ENCODE data around the gene RNASEH1. TPM values are rescaled to one million over a fixed set of nuclear protein-coding genes. Genes with fewer than 3 reads are reported as not detected.
"Not testable (repeated sequence)": the region's sequence is repeated elsewhere in the genome, so short reads cannot be mapped to it uniquely, and the experiment has no call there.

Gene RNASEH1
- total RNA-seq, 2 experiments from 2014 or later, result 18.7 to 26.0 TPM

- Mint-ChIP-seq H3K27ac (no peak overlapping the region), H3K36me3 (ENCODE audit: low read depth) (peaks cover 27% of the 10 kb centered on the region), H3K4me3 (no peak overlapping the region), H3K9me3 (no peaks in the 10 kb centered on the region), H3K27me3 (no peaks in the 10 kb centered on the region), H3K4me1 (peaks cover 8% of the 10 kb centered on the region)
- no peak for DNase-seq
- ChIA-PET POLR2A (interaction anchor here (0.7 kb wide), 1 partner anchor 52 kb away, joined by 5 read pairs; no protein-coding TSS in a partner anchor), CTCF (interaction anchor here (1.3 kb wide), 1 partner anchor 40 kb away, joined by 6 read pairs; no protein-coding TSS in a partner anchor)
Observed at GRCh38 chr2:3584608-3585260, 26.6 kb upstream of the RNASEH1 start.

DNA sequence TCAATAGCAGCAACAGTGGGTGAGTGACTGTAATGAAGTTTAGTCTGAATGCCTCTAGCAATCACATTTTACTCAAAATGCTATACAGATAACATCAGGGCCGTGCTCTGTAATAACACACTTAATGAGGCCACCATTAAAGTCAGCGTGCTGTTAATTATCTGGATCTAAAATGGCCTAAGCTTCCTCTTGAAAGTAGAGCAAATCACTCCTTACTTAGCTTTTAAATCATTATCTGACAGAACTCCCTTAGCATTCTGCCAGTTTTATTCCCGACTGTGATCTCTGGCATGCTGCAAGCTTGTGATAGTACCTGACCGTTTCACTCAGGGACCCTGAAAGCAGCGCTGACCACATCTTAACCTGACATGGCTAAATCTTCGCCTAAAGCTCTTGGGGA, 25.9 kb upstream of the RNASEH1 start:
- Mint-ChIP-seq H3K27me3 (no peaks in the 10 kb centered on the region), H3K9me3 (no peaks in the 10 kb centered on the region), H3K27ac (no peak overlapping the region), H3K36me3 (ENCODE audit: low read depth) (peaks cover 34% of the 10 kb centered on the region), H3K4me1 (peaks cover 13% of the 10 kb centered on the region), H3K4me3 (no peak overlapping the region)
- no peak for DNase-seq
- POLR2A ChIA-PET, result interaction anchor here (0.7 kb wide), 1 partner anchor 51 kb away, joined by 5 read pairs; no protein-coding TSS in a partner anchor
- CTCF ChIA-PET, result interaction anchor here (1.3 kb wide), 1 partner anchor 39 kb away, joined by 6 read pairs; no protein-coding TSS in a partner anchor

DNA sequence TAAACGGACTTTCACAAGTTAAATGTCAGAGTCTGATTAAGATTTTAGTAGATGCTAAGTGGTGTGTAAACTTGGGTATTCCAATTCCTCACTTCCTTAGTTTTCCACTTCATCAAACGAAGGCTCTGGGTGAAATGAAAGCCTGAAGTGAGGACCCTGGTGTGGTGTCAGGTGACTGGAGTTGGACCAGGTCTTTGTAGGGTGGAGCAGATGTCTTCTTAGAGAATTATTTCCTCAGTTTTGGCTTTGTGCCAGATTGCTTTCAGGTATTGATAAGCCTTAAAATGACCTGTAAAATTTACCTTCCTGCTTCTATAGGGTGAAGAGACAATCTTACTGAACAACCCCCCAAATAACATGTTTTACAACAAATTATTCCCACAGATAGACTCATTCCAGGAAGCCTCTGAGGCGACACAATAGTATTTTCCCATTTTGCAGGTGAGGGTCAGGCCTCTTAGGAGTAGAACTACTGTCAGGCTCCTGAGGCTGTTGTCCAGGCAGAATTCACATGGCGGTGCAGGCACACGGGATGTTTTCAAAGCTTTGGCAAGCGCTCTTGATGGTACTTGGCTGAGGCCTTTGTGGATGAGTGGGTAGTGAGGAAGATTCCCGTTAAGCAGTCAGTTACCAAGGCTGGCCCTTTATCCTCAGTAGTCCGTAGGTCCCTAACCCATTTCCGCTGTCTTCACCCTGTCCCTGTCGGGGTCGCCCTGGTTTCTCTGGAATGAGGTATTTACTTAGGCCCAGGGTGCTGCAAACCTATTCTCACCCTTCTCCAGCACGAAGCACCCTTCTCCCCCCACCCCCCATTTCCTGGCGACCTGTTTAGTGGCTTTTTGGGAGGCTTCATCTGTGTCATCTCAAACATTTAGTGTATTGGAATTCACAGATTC, 23.5 kb upstream of the RNASEH1 start:
- Mint-ChIP-seq H3K4me3 (no peak overlapping the region), H3K36me3 (ENCODE audit: low read depth) (peaks cover 56% of the 10 kb centered on the region), H3K27me3 (no peaks in the 10 kb centered on the region), H3K4me1 (peaks cover 36% of the 10 kb centered on the region), H3K9me3 (no peaks in the 10 kb centered on the region), H3K27ac (no peak overlapping the region)
- CTCF ChIA-PET, result no interaction called here
- DNase-seq, result no peak
- POLR2A ChIA-PET, result no interaction called here

DNA sequence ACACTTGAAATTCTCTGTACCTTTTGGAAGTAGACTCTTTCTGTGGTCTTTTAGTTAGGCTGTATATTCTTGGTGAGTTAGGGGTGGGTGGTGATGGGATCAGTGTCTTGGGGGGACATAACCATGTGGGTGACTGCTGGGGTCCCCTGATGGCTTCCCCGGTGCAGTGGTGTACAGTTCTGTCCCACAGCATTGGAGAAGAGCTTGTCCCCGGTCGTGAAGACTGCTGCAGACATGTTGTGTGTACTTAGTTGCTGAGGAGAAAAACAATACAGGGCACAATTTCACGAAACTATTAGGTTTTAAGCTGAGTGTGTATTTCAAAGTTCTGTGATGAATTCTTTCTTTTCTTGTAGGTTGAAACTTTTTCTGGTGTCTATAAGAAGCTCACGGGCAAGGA, 22.3 kb upstream of the RNASEH1 start:
- POLR2A ChIA-PET, result no interaction called here
- CTCF ChIA-PET, result interaction anchor here (0.6 to 1.0 kb wide), 2 partner anchors 13 to 197 kb away, joined by 3 read pairs; no protein-coding TSS in a partner anchor
- peaks cover 66% of the 10 kb centered on the region for H3K36me3 Mint-ChIP-seq (ENCODE audit: low read depth)
- H3K27me3 Mint-ChIP-seq, result no peaks in the 10 kb centered on the region
- H3K4me1 Mint-ChIP-seq, result peaks cover 46% of the 10 kb centered on the region
- DNase-seq, result no peak
- H3K9me3 Mint-ChIP-seq, result no peaks in the 10 kb centered on the region
- H3K27ac Mint-ChIP-seq, result no peak overlapping the region
- no peak overlapping the region for H3K4me3 Mint-ChIP-seq

DNA sequence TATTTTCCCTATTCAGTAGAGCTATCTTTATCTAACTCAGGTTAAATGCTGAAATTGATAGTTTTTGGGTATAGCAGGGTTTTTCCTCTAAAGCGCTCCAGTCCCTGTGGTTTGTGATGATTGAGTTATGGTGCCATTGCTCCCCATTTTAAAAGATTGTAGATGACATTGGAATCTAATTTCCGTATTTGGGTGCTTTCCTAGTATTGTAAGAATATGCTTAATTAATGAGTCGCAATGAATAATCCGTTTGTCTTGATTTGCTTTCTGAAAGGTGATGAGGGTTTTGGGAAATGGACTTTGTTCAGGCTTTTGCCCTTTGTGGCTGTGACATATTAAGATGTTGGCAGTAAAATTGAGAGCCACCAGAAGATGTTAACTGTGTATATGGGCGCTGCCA, 20.9 kb upstream of the RNASEH1 start:
- Mint-ChIP-seq H3K4me1 (peaks cover 55% of the 10 kb centered on the region), H3K4me3 (no peak overlapping the region), H3K9me3 (no peaks in the 10 kb centered on the region), H3K27me3 (no peaks in the 10 kb centered on the region), H3K27ac (no peak overlapping the region), H3K36me3 (ENCODE audit: low read depth) (peaks cover 61% of the 10 kb centered on the region)
- CTCF ChIA-PET, result interaction anchor here (2.1 kb wide), 1 partner anchor 21 kb away, joined by 7 read pairs; the partner anchor contains the start of gene RNASEH1
- DNase-seq, result no peak
- POLR2A ChIA-PET, result no interaction called here

DNA sequence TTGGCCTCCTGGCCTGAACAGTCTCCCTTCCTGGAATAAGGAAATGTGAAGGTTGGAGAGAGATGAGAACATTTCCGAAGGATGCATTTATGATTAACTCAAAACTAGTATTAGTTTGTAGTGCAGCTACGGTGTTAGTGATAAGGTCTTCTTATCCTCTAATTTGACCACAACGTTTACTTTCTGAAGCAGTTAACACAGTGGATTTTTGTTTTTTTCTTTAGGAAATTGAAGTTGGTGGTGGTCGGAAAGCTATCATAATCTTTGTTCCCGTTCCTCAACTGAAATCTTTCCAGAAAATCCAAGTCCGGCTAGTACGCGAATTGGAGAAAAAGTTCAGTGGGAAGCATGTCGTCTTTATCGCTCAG, 18.1 kb upstream of the RNASEH1 start:
- DNase-seq, H3K9me3 Mint-ChIP-seq, CTCF ChIA-PET, H3K27me3 Mint-ChIP-seq: not testable (repeated sequence)
- H3K4me1 Mint-ChIP-seq, result peaks cover 55% of the 10 kb centered on the region
- H3K36me3 Mint-ChIP-seq (ENCODE audit: low read depth), result peaks cover 54% of the 10 kb centered on the region
- H3K27ac Mint-ChIP-seq, result peak overlapping the region; percentile 91
- POLR2A ChIA-PET, result interaction anchor here (2.2 kb wide), 1 partner anchor 18 kb away, joined by 6 read pairs; the partner anchor contains the start of gene RNASEH1
- peak overlapping the region; percentile 89 for H3K4me3 Mint-ChIP-seq

GRCh38 chr2:3575534-3576262, 17.6 kb upstream of the RNASEH1 start:
- ChIA-PET CTCF (no interaction called here), POLR2A (interaction anchor here (2.2 kb wide), 1 partner anchor 17 kb away, joined by 6 read pairs; the partner anchor contains the start of gene RNASEH1)
- H3K27me3 Mint-ChIP-seq, result no peaks in the 10 kb centered on the region
- peaks cover 51% of the 10 kb centered on the region for H3K36me3 Mint-ChIP-seq (ENCODE audit: low read depth)
- H3K4me3 Mint-ChIP-seq, result peak overlapping the region; percentile 89
- H3K27ac Mint-ChIP-seq, result peak overlapping the region; percentile 91
- no peaks in the 10 kb centered on the region for H3K9me3 Mint-ChIP-seq
- peaks cover 55% of the 10 kb centered on the region for H3K4me1 Mint-ChIP-seq
- DNase-seq, result peak; percentile 38

GRCh38 chr2:3574155-3574554, 16.0 kb upstream of the RNASEH1 start:
- H3K9me3 Mint-ChIP-seq, result no peaks in the 10 kb centered on the region
- H3K4me3 Mint-ChIP-seq, result peak overlapping the region; percentile 89
- no peaks in the 10 kb centered on the region for H3K27me3 Mint-ChIP-seq
- CTCF ChIA-PET, result interaction anchor here (1.3 to 1.5 kb wide), 2 partner anchors 11 to 16 kb away, joined by 4 to 6 read pairs; partner anchors contain the start of gene RNASEH1
- POLR2A ChIA-PET, result interaction anchor here (2.2 kb wide), 1 partner anchor 16 kb away, joined by 6 read pairs; the partner anchor contains the start of gene RNASEH1
- H3K4me1 Mint-ChIP-seq, result peaks cover 47% of the 10 kb centered on the region
- peaks cover 35% of the 10 kb centered on the region for H3K36me3 Mint-ChIP-seq (ENCODE audit: low read depth)
- DNase-seq, result no peak
- H3K27ac Mint-ChIP-seq, result peak overlapping the region; percentile 91

DNA sequence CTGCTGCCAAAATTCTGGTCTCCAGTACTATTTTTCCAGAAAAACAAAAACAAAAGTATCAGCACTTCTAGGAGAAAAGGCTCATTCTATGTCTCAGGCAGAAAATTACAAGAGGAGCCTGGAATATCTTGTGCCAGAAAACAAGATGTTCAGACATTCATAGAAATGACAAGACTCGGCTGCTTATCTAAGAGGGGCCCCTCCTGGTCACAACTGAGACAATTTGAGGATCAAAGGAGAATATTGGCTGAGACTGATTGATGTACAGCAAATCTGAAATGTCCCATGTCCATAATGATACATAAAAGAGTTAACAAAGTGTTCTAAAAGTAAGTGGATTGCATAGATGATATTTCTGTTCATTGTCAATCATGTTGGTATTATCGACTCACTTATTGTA, 14.5 kb upstream of the RNASEH1 start:
- Mint-ChIP-seq H3K27me3 (no peaks in the 10 kb centered on the region), H3K36me3 (ENCODE audit: low read depth) (peaks cover 21% of the 10 kb centered on the region), H3K4me1 (peaks cover 31% of the 10 kb centered on the region), H3K9me3 (no peaks in the 10 kb centered on the region), H3K4me3 (no peak overlapping the region), H3K27ac (no peak overlapping the region)
- CTCF ChIA-PET, result interaction anchor here (1.2 to 1.5 kb wide), 2 partner anchors 9 to 79 kb away, joined by 4 read pairs; no protein-coding TSS in a partner anchor
- POLR2A ChIA-PET, result interaction anchor here (0.8 kb wide), 1 partner anchor 14 kb away, joined by 3 read pairs; the partner anchor contains the start of gene RNASEH1
- no peak for DNase-seq

DNA sequence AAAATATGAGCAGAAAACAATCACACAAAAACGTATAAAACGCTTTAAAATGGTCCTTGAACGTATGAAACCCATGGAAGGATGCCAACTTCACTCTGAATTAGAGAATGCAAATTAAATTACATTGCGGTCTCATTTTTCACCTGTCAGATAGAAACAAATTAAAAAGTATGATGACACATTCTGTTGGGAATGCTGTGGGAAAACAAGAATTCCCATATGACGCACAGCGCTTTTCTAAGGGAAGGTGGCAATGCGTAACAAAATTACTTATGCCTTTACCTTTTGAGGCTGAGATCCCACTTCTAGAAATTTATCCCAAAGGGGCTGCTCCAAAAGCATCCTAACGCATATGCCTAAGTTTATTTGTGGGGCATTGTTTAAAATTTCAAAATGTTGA, 13.2 kb upstream of the RNASEH1 start:
- DNase-seq, result no peak
- H3K9me3 Mint-ChIP-seq, result no peaks in the 10 kb centered on the region
- peaks cover 9% of the 10 kb centered on the region for H3K36me3 Mint-ChIP-seq (ENCODE audit: low read depth)
- H3K27me3 Mint-ChIP-seq, result no peaks in the 10 kb centered on the region
- no peak overlapping the region for H3K4me3 Mint-ChIP-seq
- ChIA-PET CTCF (no interaction called here), POLR2A (no interaction called here)
- peak overlapping the region; percentile 1 for H3K27ac Mint-ChIP-seq
- peaks cover 19% of the 10 kb centered on the region for H3K4me1 Mint-ChIP-seq

DNA sequence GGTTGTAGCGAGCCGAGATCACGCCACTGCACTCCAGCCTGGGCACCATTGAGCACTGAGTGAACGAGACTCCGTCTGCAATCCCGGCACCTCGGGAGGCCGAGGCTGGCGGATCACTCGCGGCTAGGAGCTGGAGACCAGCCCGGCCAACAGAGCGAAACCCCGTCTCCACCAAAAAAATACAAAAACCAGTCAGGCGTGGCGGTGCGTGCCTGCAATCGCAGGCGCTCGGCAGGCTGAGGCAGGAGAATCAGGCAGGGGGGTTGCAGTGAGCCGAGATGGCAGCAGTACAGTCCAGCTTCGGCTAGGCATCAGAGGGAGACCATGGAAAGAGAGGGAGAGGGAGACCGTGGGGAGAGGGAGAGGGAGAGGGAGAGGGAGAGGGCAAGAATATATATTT, 11.5 kb upstream of the RNASEH1 start:
- H3K27ac Mint-ChIP-seq; POLR2A ChIA-PET; CTCF ChIA-PET; H3K4me1 Mint-ChIP-seq; DNase-seq; H3K4me3 Mint-ChIP-seq; H3K27me3 Mint-ChIP-seq; H3K36me3 Mint-ChIP-seq (ENCODE audit: low read depth); H3K9me3 Mint-ChIP-seq: not testable (repeated sequence)

DNA sequence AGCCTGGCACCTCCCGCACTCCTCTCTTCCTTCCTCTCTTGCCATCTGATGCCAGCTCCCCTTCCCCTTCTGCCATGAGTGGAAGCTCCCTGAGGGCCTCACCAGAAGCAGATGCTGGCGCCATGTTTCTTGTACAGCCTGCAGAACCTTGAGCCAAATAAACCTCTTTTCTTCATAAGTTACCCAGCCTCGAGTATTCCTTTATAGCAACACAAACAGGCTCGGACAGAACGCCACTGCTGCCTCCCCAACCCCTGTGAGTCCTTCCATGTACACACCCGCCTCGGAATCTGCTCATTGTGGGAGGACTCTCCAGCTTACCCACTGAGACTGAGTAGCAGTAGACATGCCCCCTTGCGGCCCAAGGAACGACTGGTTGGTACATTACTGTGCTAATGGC, 8.7 kb upstream of the RNASEH1 start:
- no peaks in the 10 kb centered on the region for H3K9me3 Mint-ChIP-seq
- no peak overlapping the region for H3K27ac Mint-ChIP-seq
- no peaks in the 10 kb centered on the region for H3K27me3 Mint-ChIP-seq
- no peak overlapping the region for H3K4me3 Mint-ChIP-seq
- peaks cover 6% of the 10 kb centered on the region for H3K36me3 Mint-ChIP-seq (ENCODE audit: low read depth)
- peaks cover 15% of the 10 kb centered on the region for H3K4me1 Mint-ChIP-seq
- ChIA-PET POLR2A (no interaction called here), CTCF (no interaction called here)
- DNase-seq, result no peak

Measured in activated CD4-positive, alpha-beta T cell treated with anti-CD3 and anti-CD28 coated beads, Interleukin-2, amount 10 ng/mL, durations not matched to agents 7 days and 5 days (primary cell).